ENCODE data around the gene EMX2. TPM values are rescaled to one million over a fixed set of nuclear protein-coding genes. Genes with fewer than 3 reads are reported as not detected.
"Not testable (repeated sequence)": the region's sequence is repeated elsewhere in the genome, so short reads cannot be mapped to it uniquely, and the experiment has no call there.

The EMX2 gene
- total RNA-seq, 1 donor from 2014 or later: not detected

DNA sequence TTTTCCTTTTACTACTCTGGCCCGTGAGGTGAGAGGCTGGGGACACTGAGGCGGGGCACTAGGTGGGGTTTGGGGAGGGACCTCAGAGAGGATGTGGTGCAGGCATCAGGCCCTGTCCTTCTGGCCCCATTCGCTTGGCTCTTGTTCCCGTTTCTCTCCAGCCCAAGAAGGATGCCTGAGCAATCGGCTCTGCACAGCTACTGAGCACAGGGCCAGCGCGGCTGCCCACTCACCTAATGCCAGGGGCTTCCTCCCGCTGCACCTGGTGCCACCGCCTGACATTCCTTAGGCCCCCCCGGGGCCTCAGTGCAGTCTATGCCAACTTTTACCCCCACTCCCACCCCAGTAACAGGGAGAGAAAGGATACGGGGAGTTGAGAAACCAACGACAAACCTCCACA, 12.5 kb downstream of the EMX2 start:
- no peak for DNase-seq (ENCODE audit: low read depth in 2 of 2)

DNA sequence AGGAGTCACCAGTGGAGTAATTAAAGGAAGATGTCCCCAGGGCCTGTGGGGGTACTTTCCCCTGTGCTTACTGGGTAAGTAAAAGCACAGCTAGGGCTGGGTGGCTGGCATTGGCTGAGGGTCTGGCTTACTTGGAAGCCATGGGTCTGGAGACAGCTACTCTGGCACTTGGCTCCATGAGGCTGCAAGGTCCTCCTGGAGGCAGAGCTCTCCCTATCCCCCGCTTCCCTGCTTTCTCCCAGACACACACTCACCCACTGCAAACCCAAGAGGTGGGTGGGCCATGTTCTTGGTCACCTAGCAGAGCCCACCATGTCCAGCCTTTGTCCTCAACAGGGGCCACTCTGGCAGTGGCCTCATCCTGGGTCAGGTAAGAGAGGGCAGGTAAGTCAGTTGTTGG, 13.3 kb downstream of the EMX2 start:
- no peak for DNase-seq (ENCODE audit: low read depth in 2 of 2)

DNA sequence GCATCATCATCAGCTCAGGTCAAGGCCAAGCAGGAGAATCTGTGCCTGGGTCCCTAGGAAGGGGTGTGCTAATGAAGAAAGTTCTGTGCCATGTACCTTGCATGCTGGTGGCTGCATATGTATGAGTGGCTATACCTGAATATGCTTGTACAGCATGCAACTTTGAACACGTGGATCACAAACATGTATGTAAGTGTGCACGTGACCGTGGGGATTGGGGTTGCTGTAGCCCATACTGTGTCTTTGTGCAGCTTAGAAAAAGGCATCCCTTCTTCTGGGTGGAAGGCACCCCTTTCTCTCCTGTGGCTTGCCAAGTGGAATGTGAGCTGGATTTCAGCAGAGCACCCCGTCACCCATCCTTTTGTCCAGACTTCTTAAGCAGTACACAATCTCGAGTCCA, 13.8 kb downstream of the EMX2 start:
- DNase-seq (ENCODE audit: low read depth in 2 of 2): no peak

- no peak for DNase-seq (ENCODE audit: low read depth in 2 of 2)
These were observed 17.2 kb downstream of the EMX2 start for GRCh38 chr10:117559712-117560111.

GRCh38 chr10:117560942-117561341, 18.4 kb downstream of the EMX2 start:
- no peak for DNase-seq (ENCODE audit: low read depth in 2 of 2)

DNA sequence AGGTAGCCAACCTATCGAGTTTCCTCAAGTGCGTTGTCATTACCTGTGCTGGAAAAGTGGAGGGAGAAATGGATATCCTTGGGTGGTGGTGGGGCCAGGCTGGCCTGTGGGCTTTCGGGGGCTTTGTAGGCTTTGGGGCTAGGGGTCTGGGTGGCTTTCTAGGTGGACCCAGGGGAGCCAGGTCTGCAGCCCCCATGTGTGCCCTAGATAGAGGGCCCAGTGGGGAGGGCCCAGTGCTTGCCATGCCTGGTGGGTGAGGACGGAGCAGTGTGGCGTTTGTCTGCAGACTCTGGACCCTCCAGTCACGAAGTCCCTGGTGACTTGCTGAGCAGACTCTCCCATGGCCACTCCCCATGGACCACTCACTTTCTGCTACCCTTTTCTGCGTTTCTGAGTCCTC, 19.7 kb downstream of the EMX2 start:
- DNase-seq (ENCODE audit: low read depth in 2 of 2): no peak

GRCh38 chr10:117562896-117563737, 20.6 kb downstream of the EMX2 start:
- DNase-seq (ENCODE audit: low read depth in 2 of 2): no peak

GRCh38 chr10:117563780-117564179, 21.2 kb downstream of the EMX2 start:
- DNase-seq (ENCODE audit: low read depth in 2 of 2): no peak

DNA sequence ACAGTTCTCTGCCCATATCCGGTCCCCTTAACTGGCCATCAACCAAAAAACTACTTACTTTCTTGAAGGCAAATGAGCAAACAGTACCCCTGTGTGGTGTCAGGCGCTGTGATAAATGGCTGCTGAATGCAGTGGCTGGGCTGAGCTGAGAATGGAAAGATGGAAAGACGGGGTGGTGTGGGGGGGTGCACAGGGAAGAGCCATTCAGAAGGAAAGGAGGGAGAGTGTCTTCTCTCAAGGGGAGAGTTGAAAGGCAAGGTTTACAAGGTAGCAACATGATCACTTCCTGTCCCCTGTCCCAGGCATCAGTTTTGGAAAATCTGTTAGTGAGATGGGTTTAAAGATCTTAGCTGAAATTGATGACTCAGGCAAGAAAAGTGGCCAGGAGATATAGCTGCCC, 22.5 kb downstream of the EMX2 start:
- DNase-seq (ENCODE audit: low read depth in 2 of 2): no peak

- no peak for DNase-seq (ENCODE audit: low read depth in 2 of 2)
These were observed 25.8 kb downstream of the EMX2 start for GRCh38 chr10:117568334-117568733.

DNA sequence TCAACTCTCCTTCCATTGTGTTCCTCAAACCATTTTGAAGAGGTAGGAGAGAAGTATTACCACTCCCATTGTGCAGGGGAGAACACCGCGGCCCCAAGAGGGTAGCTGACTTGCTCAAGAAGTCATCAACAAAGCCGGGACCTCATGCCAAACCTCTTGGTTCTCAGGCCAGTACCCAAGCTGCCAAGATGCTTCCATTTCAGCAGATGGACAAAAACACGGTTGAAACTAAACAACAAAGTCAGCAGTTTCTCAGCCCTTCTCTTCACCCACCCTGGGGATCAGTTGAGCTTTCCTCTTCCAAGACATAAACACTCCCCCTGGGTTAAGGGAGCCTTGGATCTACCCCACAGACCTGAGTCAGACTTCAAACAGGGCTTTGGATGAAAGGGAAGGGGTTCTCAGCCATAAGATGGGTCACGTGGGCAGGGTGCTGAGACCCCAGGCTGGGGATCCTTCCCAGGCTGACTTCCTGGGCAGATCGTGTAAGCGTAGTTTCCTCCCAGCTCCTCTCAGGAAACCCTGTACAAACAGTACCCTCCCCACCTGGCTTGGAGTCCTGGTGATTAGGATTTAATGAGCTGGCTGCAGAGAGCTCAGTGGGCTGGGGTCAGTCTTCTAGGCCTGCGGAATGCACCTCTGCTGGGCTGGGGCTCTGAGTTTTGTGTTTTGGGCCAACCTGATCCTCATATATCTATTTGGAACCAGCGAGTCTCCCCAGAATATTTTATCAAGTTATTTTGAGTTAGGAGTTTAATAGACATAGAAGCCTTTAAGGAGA, 27.3 kb downstream of the EMX2 start:
- DNase-seq (ENCODE audit: low read depth in 2 of 2): no peak

GRCh38 chr10:117570880-117571279, 28.3 kb downstream of the EMX2 start:
- DNase-seq (ENCODE audit: low read depth in 2 of 2): no peak

DNA sequence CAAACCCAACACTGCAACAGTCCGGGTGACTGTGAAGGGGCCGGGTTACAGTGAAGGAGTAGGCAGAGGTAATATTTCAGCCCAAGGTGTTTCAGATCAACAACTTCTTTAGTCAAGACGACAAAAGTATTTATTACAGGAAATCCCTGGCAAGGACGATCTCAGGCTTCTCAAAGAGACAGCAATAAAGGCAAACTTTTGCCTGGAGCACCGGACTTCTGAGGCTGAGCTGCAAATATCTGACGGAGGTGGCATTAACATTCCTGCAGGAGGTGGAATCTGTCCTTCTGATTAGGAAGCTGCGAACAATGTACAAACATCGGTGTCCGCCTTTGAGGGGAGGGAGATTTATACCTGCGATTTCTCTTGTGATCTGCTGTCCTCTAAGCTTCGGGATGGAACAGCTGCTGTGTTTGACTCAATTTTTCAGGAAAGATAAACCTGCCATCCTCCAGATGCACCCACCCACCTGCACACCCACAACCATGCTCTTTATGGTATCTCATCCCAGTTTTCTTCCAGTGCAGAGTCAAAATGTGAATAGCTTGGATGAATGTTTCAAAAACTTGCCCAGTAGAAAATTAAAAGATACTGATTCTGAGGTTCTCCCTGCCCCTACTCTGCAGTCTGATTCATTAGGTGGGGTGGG, 32.1 kb downstream of the EMX2 start:
- DNase-seq (ENCODE audit: low read depth in 2 of 2): no peak

DNA sequence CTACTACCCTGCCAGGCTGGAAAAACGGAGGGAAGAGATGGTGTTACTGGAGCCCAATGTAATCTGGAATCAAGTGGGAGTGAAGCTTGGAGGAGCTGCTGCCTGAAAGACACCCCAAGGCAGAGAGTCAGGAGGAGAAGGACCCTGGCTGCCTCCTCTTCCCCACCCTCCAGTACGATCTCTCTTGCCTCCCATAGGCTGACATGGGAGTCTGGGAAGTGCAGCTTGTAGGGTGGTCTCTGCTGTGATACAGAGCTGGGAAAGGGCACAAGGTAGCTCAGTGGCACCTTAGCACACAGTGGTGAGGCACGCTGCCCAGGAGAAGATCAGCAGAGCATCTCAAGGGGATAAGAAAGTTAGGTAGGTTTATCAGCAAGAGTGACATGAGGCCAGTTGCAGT, 35.9 kb downstream of the EMX2 start:
- DNase-seq (ENCODE audit: low read depth in 2 of 2): no peak

- DNase-seq (ENCODE audit: low read depth in 2 of 2): no peak
These were observed 36.5 kb downstream of the EMX2 start for GRCh38 chr10:117578999-117579590.

DNA sequence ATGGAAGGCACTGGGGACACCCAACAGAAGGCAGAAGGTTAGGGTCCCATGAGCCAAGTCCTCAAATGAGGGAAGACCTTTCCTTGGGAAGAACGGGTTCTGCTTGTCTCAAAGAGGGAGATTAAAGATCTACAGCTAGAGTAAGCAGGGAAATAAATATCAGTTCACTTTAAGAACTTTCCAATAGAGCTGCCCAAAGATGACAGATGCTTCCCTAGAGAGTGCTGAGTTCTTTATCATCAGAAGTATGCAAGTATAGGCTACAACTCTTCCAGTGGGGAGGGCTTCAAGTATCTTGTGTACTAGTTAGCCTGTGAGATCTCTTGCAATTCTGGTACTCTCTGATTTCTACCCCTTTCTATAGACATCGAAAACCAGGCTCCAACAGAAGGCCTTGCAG, 39.4 kb downstream of the EMX2 start:
- DNase-seq (ENCODE audit: low read depth in 2 of 2): no peak

GRCh38 chr10:117584831-117585230, 42.3 kb downstream of the EMX2 start:
- not testable (repeated sequence) for DNase-seq (ENCODE audit: low read depth in 2 of 2)

- DNase-seq (ENCODE audit: low read depth in 2 of 2): no peak
These were observed 44.5 kb downstream of the EMX2 start for GRCh38 chr10:117587036-117587435.

DNA sequence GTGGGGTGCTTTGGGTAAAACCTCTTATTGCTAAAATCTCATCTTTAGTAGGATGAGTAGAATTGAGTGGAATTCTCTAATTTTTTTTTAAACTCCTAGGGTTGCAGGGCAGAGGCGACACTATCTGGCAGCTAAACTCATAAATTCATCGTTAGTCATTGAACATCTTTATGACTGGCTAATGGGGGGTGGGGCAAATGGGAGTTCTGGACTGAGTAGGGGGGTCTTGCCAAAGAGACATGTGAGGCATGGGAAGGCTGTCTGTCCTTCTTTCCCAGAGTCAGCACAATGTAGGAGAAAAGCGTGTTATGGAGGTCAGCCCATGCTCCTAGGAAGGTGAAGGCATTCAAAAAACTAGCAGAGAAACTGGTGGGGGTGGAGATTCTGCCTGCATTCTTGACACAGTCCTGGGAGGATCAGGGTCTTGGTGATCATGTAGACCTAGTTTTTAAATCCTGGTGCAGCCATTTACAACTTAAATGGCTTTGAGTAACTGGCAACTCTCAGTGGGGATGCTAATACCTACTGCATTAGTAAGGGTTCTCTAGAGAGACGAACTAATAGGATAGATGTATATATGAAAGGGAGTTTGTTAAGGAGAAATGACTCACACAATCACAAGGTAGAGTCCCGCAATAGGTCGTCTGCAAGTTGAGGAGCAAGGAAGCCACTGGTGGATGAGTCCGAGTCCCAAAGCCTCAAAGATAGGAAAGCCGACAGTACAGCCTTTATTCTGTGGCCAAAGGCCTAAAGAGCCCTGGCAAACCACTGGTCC, 47.7 kb downstream of the EMX2 start:
- no peak for DNase-seq (ENCODE audit: low read depth in 2 of 2)

- no peak for DNase-seq (ENCODE audit: low read depth in 2 of 2)
These were observed 48.5 kb downstream of the EMX2 start for GRCh38 chr10:117591043-117591442.

- DNase-seq (ENCODE audit: low read depth in 2 of 2): no peak
These were observed 52.2 kb downstream of the EMX2 start for GRCh38 chr10:117594722-117595121.

Data from lung microvascular endothelial cell (primary cell).